H1 (cell line): ENCODE measurements around the gene CSRNP3. TPM values are rescaled to one million over a fixed set of nuclear protein-coding genes. Genes with fewer than 3 reads are reported as not detected.

ENCODE experiments used
- ASH2L ChIP-seq: fragments of 200-600, 300-600 bp; sonication (generic); IDR thresholded peaks from one replicate; pipeline ENCODE4 v1.7.1; 2017; ENCODE audit warnings: low read length
- BACH1 ChIP-seq: IDR thresholded peaks from 2 replicates; pipeline ENCODE4 v1.6.1; 2012; ENCODE audit warnings: low read length, improper control_type of control experiment
- KDM4A ChIP-seq: IDR thresholded peaks from one replicate; pipeline ENCODE4 v1.7.1; 2012; ENCODE audit warnings: low read depth, mild to moderate bottlenecking, moderate library complexity, low read length, inconsistent platforms; ENCODE audit not compliant: severe bottlenecking
- KDM5A ChIP-seq: fragments of 200-600 bp; IDR thresholded peaks from 2 replicates; pipeline ENCODE4 v1.7.1; 2012; ENCODE audit warnings: mild to moderate bottlenecking, low read length, inconsistent platforms, mixed read lengths
- MAFK ChIP-seq: IDR thresholded peaks from 2 replicates; pipeline ENCODE4 v1.6.1; 2012; ENCODE audit warnings: low read depth, mild to moderate bottlenecking, improper control_type of control experiment, low read length
- polyA plus RNA-seq, 7 experiments: library from polyadenylated mRNA; depleted of rRNA in 3 of 7; stranded (reverse) in 5 of 7; unstranded in 2 of 7; fragments of >200 nt in 5 of 7; fragments of 200-250 nt in 2 of 7; gene quantifications; 1 replicate in 5 of 7; 2 replicates in 1 of 7; 4 replicates in 1 of 7; pipeline versions ENCODE4 v1.2.1 to v1.2.3, GENCODE V29; 2011 to 2013; ENCODE audit warnings: missing spikeins in 2 of 7, mixed read lengths in 2 of 7
- total RNA-seq: library from RNA; stranded (reverse); fragmentation: NEBNext Ultra II Directional; extraction: Animal tissue kit (Norgen Biotek cat#: 25700); gene quantifications from 2 replicates; pipeline ENCODE4 v1.2.1, GENCODE V29; 2021
- TF ChIP-seq, protein P1 (sequence below): IDR thresholded peaks from 2 replicates; pipeline ENCODE4 v1.6.1; 2012; ENCODE audit warnings: inconsistent platforms
- TF ChIP-seq, protein P2 (sequence below): IDR thresholded peaks from 2 replicates; pipeline ENCODE4 v1.6.1; 2012; ENCODE audit warnings: inconsistent platforms

CSRNP3 gene
- total and polyA plus RNA-seq, 2 of the 8 experiments (the other 6 are each of a cell fraction or from before 2014, with no cell fraction given): 1.3 to 6.5 TPM

DNA sequence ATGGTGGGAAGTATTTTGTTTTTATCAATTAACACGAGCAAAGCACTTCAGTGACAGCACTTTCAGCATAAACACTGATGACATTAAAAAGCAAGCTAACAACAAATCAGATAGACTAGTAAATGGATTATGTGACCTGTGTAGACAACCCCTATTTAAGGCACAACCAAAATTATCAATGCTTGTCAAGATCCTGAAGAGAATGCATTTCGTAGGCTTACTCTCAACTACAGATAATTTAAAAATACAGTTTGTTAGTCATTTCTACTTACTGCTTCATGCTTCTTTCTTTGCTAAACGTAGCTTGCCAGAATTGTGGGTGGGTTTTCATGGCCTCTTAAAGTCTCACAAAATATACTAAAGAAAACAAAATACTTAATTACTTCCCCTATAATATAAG, 3.4 kb downstream of the CSRNP3 start (continued):
- TF ChIP-seq KDM5A (no peak), KDM4A (no peak), ASH2L (no peak), MAFK (no peak), BACH1 (no peak)
- TF ChIP-seq, protein P1, sequence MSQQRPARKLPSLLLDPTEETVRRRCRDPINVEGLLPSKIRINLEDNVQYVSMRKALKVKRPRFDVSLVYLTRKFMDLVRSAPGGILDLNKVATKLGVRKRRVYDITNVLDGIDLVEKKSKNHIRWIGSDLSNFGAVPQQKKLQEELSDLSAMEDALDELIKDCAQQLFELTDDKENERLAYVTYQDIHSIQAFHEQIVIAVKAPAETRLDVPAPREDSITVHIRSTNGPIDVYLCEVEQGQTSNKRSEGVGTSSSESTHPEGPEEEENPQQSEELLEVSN: no peak
- TF ChIP-seq, protein P2, sequence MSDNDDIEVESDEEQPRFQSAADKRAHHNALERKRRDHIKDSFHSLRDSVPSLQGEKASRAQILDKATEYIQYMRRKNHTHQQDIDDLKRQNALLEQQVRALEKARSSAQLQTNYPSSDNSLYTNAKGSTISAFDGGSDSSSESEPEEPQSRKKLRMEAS: no peak
